HG02943 (cell line): ENCODE results near the gene ASAP2.

Source experiments
- ATAC-seq: cut with Tn5 transposase; IDR thresholded peaks from one replicate; pipeline ENCODE4 v1.9.1; 2021; ENCODE audit warnings: mild to moderate bottlenecking, low read depth, moderate library complexity; ENCODE audit not compliant: unreplicated experiment

Gene ASAP2

GRCh38 chr2:9205963-9206948 is at the start of gene ASAP2:
Gene ASAP2, plus strand, starts transcription at chr2:9206812. Its CDS starts 293 bp downstream, at chr2:9207105.
- ATAC-seq = peak; percentile 45

GRCh38 chr2:9158786-9159779 is 47.5 kb upstream of the ASAP2 start:
- ATAC-seq = no peak

DNA sequence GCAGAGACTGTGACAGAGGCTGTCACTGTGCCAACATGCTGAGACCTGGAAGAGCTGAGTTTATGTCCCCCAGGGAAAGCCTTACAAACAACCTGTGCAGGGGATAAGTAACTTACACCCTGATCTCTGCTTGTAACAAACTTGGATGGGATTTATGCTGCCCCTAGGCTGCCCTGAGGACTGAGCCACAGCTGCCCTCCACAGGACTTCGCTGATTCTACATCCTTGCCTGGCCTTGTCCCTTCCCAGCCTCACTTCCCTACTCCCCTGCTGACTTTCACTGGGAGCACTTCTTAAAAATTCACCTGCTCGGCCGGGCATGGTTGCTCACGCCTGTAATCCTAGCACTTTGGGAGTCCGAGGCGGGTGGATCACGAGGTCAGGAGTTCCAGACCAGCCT is 45.9 kb upstream of the ASAP2 start:
- ATAC-seq = no peak

DNA sequence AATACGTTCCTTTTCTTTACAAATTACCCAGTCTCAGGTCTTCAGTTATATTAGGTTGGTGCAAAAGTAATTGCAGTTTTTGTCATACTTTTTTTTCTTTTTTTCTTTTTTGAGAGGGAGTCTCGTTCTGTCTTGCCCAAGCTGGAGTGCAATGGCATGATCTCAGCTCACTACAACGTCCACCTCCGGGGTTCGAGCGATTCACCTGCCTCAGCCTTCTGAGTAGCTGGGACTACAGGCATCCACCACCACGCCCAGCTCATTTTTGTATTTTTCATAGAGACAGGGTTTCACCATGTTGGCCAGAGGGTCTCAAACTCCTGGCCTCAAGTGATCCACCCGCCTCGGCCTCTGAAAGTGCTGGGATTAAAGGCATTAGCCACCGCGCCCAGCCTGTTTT is 43.8 kb upstream of the ASAP2 start:
- ATAC-seq = no peak

- no peak for ATAC-seq
These were observed 43.1 kb upstream of the ASAP2 start for GRCh38 chr2:9163306-9164111.

GRCh38 chr2:9164112-9164608 is 42.5 kb upstream of the ASAP2 start:
- ATAC-seq = no peak

- ATAC-seq = no peak
These were observed 41.0 kb upstream of the ASAP2 start for GRCh38 chr2:9165625-9166024.

DNA sequence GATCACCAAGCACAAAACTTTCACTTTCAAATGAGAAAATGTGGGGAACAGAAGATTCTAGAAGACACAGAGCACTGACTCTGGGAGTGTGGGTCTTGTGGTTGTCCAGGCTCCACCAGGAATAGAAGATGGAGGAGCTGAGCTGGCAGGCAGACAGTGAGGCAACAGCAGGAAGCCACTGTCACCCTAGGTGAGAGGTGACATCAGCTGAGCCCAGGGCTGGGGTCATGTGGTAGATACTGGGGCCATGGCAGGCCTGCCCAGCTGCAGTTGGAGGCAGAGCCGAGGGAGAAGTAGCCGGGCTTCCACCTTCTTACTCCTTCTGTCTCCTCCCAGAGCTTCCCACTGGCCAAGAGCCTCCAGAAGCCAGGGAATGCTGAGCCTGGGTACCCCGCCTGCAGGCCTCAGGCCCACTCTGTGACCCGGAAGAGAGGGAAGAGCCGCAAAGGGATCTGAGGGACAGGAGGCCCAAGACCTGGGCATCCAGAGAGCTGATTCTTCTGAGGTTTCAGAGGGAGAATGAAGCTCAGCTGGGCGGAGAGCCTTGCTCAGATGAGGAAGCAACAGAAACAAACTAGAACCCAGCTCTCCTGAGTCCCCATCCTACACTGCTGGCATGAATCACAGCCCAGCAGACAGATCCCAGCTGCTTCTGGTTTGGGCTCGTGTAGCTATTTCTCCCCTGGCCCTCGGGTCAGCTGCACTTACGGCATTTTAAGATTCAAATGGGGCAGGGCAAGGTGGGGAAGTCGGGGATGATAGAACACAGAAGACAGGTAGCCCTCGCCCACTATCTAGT is 39.8 kb upstream of the ASAP2 start:
- no peak for ATAC-seq

GRCh38 chr2:9167718-9168657 is 38.6 kb upstream of the ASAP2 start:
- ATAC-seq = no peak

DNA sequence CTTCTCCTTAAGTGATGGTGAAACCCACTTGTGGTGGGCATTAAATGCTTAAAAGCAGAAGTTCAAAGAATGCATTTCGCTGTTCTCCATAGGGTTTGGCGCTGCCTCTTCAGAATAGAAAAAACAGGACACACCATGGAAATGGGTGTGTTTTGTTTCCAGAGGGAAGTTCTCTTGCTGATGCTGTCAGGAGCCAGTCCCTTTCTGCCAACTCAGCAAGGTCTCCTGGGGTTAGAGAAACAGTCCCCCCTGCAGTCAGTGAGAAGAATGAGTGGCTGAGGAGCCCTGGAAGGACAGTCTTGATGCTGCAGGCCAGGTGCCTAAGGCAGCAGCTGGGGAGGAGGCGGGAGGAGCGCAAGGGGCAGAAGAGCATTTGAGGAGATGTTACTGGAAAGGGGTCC is 37.8 kb upstream of the ASAP2 start:
- no peak for ATAC-seq

DNA sequence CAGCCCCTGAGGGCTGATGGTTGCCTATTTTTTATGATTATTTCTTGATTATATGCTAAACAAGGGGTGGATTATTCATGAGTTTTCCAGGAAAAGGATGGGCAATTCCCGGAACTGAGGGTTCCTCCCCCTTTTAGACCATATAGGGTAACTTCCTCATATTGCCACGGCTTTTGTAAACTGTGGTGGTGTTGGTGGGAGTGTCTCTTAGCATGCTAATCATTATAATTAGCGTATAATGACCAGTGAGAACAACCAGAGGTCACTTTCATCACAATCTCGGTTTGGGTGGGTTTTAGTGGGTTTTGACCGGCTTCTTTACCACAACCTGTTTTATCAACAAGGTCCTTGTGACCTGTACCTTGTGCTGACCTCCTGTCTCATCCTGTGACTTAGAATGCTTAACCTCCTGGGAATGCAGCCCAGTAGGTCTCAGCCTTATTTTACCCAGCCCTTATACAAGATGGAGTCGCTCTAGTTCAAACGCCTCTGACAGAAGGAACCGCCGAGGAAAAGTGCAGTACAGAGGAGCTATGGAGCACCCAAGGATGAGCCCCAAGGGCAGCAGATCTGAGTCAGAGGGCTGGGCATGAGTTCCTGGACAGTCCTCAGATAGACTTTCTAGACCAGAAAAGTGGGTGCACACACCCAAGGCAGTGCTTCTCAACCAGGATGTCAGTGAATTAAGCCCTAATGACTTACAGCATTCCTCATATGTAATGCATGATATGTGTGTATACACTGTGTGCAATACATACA is 37.1 kb upstream of the ASAP2 start:
- no peak for ATAC-seq

DNA sequence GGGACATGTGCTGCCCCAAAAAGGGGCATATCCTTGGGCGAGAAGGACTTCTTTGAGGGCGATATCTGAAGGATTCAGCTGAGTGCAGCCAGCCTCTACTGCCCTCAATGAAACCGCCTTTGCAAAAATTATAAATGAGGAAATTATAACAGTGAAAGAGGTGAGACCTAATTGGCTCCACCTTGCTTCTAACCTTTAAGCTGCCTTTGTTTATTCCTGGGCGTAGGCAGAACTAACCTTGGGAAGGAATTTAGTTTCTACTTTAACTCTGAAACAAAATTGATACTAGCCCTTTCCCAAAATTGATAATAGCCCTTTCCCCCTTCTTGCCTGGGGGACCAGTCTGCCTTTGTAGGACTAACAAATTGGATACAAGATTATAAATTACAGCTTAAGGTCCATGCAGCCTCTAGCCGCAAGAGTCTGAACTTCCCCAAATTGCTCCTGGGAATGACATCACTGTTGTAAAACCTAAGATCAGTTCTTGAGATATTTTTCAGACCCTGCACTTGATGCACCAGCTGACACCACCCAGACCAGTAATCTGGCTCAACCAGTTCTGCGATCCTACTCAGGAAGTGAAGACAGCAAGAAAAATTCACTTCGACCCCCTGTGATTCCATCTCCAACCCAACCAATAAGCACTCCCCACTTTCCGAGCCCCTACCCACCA is 36.0 kb upstream of the ASAP2 start:
- ATAC-seq = no peak

DNA sequence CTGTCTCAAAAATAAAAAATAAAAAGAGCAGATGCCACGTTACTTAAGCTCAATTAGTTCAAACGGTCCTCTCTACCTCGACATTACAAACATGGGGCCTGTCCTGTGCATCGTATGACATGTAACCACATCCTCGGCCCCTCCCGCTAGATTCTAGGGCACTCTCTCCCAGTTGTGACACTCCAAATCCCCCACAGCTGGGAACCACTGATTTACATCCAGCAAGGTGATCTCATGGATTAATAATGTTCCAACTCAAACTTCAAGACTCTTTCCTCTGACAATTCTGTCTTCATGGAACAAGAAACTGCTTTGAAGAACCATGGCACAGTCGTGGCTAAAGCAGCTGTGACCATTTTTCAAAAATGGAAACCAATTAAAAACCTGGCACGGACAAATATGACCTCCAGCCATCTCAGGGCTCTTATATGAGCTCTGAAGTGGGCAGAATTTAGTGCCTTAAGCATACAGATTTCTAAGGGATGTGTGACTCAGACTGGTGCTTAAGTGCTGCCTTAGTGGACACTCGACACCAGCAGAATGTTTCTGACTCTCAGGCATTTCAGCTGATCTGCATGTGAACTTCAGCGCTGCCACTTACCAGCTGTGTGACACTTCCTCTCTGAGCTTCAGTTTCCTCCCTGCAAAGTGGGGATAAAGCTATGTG is 31.7 kb upstream of the ASAP2 start:
- ATAC-seq = no peak

GRCh38 chr2:9178110-9178903 is 28.3 kb upstream of the ASAP2 start:
- ATAC-seq = no peak

DNA sequence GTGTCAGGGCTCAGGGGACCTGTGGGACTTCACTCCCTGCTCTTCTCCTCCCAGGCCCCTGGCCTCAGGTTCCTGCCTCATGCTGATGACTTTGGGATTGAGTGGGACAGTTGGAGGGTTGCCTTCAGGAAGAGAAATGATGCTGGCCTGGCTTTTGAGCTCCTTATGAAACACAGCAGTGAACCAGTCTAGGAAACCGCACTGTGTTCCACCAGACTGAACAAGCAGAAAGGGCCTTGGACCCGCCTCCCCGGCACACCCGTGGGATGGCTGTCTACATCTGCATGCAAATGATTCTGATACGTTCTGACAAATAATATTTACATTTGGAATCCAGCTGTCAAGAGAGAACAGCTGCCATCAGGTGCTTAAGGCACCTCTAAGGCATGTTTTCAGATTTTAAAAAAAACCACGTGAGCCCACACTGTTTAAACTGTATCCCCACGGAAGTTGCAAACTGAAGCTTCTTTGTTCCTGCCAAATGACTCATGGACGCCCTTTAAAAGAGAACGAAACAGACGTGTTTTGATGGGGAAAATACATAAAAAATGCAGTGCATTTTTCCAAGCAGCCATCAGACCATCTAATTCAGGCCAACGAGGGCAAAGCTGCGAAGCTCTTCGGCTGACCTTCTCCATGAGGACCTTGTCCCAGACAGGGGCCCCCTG is 27.6 kb upstream of the ASAP2 start:
- ATAC-seq = no peak
